ENCODE measurements around the gene NEURL2.

NEURL2 gene

DNA sequence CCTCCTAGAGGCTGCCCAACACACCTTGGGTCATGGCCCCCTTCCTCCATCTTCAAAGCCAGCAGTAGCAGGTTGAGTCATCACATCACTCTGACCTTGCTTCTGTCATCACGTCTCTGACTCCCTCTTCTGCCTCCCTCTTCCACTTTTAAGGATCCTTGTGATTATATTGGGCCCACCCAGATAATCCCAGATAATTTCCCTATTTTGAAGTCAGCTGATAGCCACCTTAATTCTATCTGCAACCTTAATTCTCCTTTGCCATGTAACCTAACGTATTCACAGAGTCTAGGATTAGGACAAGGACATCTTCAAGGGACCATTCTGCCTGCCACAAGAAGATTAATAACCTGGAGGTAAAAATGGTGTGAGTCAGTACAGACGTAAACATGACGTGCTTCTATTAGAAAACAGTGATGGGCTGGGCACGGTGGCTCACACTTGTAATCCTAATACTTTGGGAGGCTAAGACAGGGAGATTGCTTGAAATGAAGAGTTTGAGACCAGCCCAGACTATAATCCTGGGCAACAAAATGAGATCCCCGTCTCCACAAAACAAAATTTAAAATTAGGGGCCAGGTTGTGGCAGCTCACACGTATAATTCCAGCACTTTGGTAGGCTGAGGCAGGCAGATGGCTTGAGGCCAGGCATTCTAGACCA, 30.3 kb downstream of the NEURL2 start:
- no peak for DNase-seq (ENCODE audit: extremely low spot score)
- ChIA-PET CTCF (interaction anchor here (1.5 kb wide), 1 partner anchor 21 kb away, joined by 3 read pairs; no protein-coding TSS in a partner anchor), POLR2A (interaction anchor here (0.7 kb wide), 1 partner anchor 109 kb away, joined by 4 read pairs; no protein-coding TSS in a partner anchor)
- TF ChIP-seq, protein P1, sequence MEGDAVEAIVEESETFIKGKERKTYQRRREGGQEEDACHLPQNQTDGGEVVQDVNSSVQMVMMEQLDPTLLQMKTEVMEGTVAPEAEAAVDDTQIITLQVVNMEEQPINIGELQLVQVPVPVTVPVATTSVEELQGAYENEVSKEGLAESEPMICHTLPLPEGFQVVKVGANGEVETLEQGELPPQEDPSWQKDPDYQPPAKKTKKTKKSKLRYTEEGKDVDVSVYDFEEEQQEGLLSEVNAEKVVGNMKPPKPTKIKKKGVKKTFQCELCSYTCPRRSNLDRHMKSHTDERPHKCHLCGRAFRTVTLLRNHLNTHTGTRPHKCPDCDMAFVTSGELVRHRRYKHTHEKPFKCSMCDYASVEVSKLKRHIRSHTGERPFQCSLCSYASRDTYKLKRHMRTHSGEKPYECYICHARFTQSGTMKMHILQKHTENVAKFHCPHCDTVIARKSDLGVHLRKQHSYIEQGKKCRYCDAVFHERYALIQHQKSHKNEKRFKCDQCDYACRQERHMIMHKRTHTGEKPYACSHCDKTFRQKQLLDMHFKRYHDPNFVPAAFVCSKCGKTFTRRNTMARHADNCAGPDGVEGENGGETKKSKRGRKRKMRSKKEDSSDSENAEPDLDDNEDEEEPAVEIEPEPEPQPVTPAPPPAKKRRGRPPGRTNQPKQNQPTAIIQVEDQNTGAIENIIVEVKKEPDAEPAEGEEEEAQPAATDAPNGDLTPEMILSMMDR (IDR thresholded peaks at IDR 0.05; ENCODE audit: control extremely low read depth, extremely low read depth, low read depth, missing control alignments): no peak

DNA sequence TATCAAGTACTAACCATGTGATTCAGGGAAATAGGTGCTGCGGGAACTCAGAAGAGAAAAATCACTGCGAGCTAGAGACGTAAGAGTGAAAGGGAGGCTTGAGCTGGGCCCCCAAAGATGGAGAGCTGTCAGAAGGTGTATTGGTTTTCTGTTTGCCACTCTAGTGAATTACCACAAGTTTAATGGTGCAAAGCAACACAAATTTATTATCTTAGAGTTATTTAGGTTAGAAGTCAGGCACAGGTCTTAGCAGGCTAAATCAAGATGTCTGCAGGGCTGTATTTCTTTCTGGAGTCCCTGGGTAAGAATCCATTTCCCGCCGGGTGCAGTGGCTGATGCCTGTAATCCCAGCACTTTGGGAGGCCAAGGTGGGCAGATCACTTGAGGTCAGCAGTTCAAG, 31.1 kb downstream of the NEURL2 start:
- no peak for DNase-seq (ENCODE audit: extremely low spot score)
- TF ChIP-seq, protein P1 (IDR thresholded peaks at IDR 0.05; ENCODE audit: control extremely low read depth, extremely low read depth, low read depth, missing control alignments): no peak
- ChIA-PET CTCF (interaction anchor here (0.6 to 1.5 kb wide), 2 partner anchors 22 to 60 kb away, joined by 3 read pairs; no protein-coding TSS in a partner anchor), POLR2A (interaction anchor here (0.7 kb wide), 1 partner anchor 109 kb away, joined by 4 read pairs; no protein-coding TSS in a partner anchor)

DNA sequence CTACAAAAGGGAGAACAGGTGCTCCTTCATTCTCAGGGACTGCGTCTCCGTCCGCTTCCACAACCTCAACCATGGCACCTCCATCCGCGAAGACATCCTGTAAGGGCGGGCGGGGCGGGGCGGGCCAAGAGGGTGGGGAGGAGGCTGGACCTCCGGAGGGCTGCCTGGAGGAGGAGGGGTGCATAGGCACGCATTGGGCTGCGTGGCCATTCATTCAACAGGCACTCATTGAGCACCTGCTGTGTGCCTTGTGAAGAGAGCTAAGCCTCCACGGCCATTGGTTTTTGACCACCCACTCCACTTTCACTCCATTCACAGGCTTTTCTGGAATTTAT, 33.2 kb downstream of the NEURL2 start:
- DNase-seq (ENCODE audit: extremely low spot score): peak; percentile 81
- CTCF ChIA-PET: interaction anchor here (1.0 to 2.3 kb wide), 3 partner anchors 16 to 66 kb away, joined by 3 to 7 read pairs (median 3); partner anchors contain the start of genes DNTTIP1 and WFDC3

DNA sequence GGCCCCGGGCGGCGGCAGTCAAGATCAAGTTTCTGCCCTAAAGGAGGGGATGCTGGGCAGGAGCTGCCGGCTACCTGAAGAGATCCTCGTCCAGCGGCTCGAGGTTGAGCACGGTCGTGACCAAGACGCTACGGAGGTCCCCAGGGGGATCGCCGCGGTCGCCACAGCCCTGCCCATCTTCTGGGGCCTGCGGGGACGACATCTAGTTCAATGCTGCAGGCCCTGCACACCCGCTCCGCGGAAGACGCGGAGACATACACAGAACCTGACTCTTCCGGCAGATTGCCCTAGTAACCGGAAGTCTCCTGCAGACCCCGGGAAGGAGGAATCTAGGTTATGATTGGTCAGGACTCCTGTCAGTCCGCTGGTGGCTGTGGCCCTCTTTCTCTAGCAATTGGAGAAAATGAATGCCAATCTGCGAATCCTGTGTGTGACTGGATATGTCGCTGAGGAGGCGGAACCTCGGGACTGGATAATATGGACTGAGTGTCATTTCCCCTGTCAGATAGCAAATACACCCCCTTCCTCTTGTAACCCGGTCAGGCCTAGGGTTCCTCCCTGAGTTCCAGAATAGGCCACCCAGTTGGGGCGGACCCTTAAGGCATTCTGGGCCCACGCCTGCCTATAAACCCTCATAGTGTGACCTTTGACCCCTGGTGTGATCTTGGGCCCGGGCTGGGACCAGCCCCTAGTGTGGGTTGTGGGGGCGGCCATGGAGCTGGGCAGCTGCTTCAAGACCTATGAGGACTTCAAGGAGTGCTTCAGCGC, 33.7 kb downstream of the NEURL2 start, which contains the start of the genes ACOT8 and ZSWIM3:
Gene ACOT8 (minus strand): TSS at position 279 of the 768 bp plus-strand sequence. CDS start 77 bp downstream, at position 202.
Gene ZSWIM3 (plus strand): TSS at position 501 of the 768 bp plus-strand sequence. CDS start 212 bp downstream, at position 713.
- TF ChIP-seq, protein P1 (IDR thresholded peaks at IDR 0.05; ENCODE audit: control extremely low read depth, extremely low read depth, low read depth, missing control alignments): no peak
- CTCF ChIA-PET: interaction anchor here (1.0 to 2.3 kb wide), 3 partner anchors 15 to 65 kb away, joined by 3 to 7 read pairs (median 3); partner anchors contain the start of genes DNTTIP1 and WFDC3
- POLR2A ChIA-PET: no interaction called here
- DNase-seq (ENCODE audit: extremely low spot score): peak; percentile 100

More for the DNA sequence above, 33.2 kb downstream of the NEURL2 start:
- TF ChIP-seq, protein P1 (IDR thresholded peaks at IDR 0.05; ENCODE audit: control extremely low read depth, extremely low read depth, low read depth, missing control alignments): no peak
- POLR2A ChIA-PET: no interaction called here

DNA sequence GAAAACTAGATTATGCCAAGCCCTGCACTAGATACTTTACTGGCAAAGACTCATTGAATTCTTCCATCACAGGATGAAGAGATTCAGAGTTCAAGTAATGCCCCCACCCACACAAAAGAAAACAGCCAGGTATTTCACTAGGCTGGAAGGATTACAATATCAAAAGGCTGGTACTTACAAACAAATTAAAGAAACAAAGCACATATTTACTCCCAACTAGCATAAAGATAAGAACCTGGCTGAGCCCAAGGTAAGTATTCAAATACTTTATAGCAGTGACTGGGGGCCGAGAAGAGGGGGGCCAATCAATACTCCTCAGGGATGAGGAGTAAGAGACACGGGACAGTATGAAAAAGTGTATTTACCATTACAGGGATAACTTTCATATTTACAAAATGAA, 37.5 kb downstream of the NEURL2 start:
- DNase-seq (ENCODE audit: extremely low spot score): no peak
- TF ChIP-seq, protein P1 (IDR thresholded peaks at IDR 0.05; ENCODE audit: control extremely low read depth, extremely low read depth, low read depth, missing control alignments): no peak
- CTCF ChIA-PET: interaction anchor here (1.4 to 1.6 kb wide), 2 partner anchors 12 to 36 kb away, joined by 4 read pairs; no protein-coding TSS in a partner anchor
- POLR2A ChIA-PET: no interaction called here

DNA sequence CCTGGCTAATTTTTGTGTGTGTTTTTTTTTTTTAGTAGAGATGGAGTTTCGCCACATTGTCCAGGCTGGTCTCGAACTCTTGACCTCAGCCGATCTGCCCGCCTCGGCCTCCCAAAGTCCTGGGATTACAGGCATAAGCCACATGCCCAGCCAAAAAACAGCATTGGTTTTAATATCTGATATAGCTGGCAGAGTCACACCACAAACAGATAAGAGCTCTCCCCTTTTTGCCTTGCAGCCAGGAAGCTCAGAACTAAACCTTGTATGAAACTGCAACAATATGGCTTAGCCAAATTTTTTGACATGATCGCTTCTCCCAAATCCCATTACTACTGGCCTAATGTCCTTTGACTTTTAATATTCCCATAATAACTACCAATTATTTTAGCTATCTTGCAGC, 38.7 kb downstream of the NEURL2 start:
- no peak for DNase-seq (ENCODE audit: extremely low spot score)
- CTCF ChIA-PET: interaction anchor here (0.7 to 1.6 kb wide), 6 partner anchors 11 to 117 kb away, joined by 3 to 4 read pairs (median 4); partner anchors contain the start of genes CTSA, NEURL2, SNX21 and ZSWIM1
- TF ChIP-seq, protein P1 (IDR thresholded peaks at IDR 0.05; ENCODE audit: control extremely low read depth, extremely low read depth, low read depth, missing control alignments): no peak
- POLR2A ChIA-PET: no interaction called here
